ENCODE results near the gene MSRB1. TPM values are rescaled to one million over a fixed set of nuclear protein-coding genes. Genes with fewer than 3 reads are reported as not detected.
A peak's percentile ranks its signal among the peaks of the same experiment; 100 is the strongest.

Gene MSRB1
- total and polyA plus RNA-seq, 2 of the 8 experiments (the other 6 are each of a cell fraction or from before 2014, with no cell fraction given), result 28.2 to 51.4 TPM

- no peak overlapping the region for H2BK5ac ChIP-seq (ENCODE audit: low read depth, low read length)
- no peak overlapping the region for H2BK20ac ChIP-seq (ENCODE audit: low read length)
- no peak overlapping the region for H3K18ac ChIP-seq (ENCODE audit: extremely low read depth, low read length)
- H3K4me2 ChIP-seq (ENCODE audit: insufficient read depth in 1 of 2, low read depth in 2 of 2, low read length in 2 of 2), result peak overlapping the region; percentile 83 to 91
- POLR2A ChIA-PET (ENCODE audit: partially characterized antibody), result interaction anchor here (0.6 to 28.2 kb wide), 11 partner anchors 8 to 381 kb away, joined by 3 to 736 read pairs (median 7); partner anchors contain the start of genes GFER, NDUFB10, NOXO1 and NPW
- no peaks in the 10 kb centered on the region for H3K79me1 ChIP-seq (ENCODE audit: low read depth, low read length)
- H3K23me2 ChIP-seq (ENCODE audit: low read depth, low read length), result peaks cover 22% of the 10 kb centered on the region; the same call in 1 of the 2 replicates
- no peaks in the 10 kb centered on the region for H3K79me2 ChIP-seq (ENCODE audit: control insufficient read depth in 1 of 2, insufficient read depth in 2 of 2, low read length in 2 of 2)
- no peak overlapping the region for H3K14ac ChIP-seq (ENCODE audit: insufficient read length)
- H2AFZ ChIP-seq (ENCODE audit: low read length), result no peak overlapping the region
- H3K27ac ChIP-seq (ENCODE audit: low read depth, low read length), result no peak overlapping the region
- H3K9ac ChIP-seq (replicated peaks in 1 of 4; ENCODE audit: extremely low read depth in 1 of 4, low read depth in 3 of 4, low read length in 3 of 4), result no peak overlapping the region
- TF ChIP-seq USF2 (IDR thresholded peaks at IDR 0.05; ENCODE audit: low read length), result peak; percentile 16; the same call in 1 of the 2 replicates
- TF ChIP-seq CBX5 (IDR thresholded peaks at IDR 0.05; ENCODE audit: low read depth, low read length), result no peak
- peak; percentile 60; the same call in 1 of the 2 replicates for TF ChIP-seq MAX (IDR thresholded peaks at IDR 0.05)
- CTCF ChIA-PET (ENCODE audit: partially characterized antibody), result interaction anchor here (1.4 to 6.8 kb wide), 3 partner anchors 9 to 99 kb away, joined by 3 to 55 read pairs (median 5); partner anchors contain the start of gene NOXO1
- H2BK12ac ChIP-seq (ENCODE audit: low read depth, low read length), result peak overlapping the region; percentile 53; the same call in 1 of the 2 replicates
- peaks cover 4 to 37% (median 24%) of the 10 kb centered on the region in 4 experiments for H3K27me3 ChIP-seq (replicated peaks in 1 of 4; ENCODE audit: control insufficient read depth in 3 of 4, extremely low read depth in 1 of 4, insufficient read depth in 3 of 4, low read length in 3 of 4)
- no peak overlapping the region for H2AK5ac ChIP-seq (ENCODE audit: low read depth, low read length)
- H3K4me3 ChIP-seq (ENCODE audit: extremely low read depth in 1 of 4, insufficient read depth in 2 of 4, low read depth in 3 of 4, low read length in 4 of 4), result peak overlapping the region; percentile 36 to 77 (median 48); a peak in 7 of 8 replicates
- no peak for FAIRE-seq
- H3K4me1 ChIP-seq (replicated peaks in 1 of 4; ENCODE audit: control insufficient read depth in 3 of 4, insufficient read depth in 4 of 4, low read length in 3 of 4), result peaks cover 0 to 24% (median 18%) of the 10 kb centered on the region in 4 experiments; a peak in 6 of 7 replicates
- H2BK120ac ChIP-seq (replicated peaks; ENCODE audit: low read depth, low read length), result no peak overlapping the region
- WGBS, 2 experiments (ENCODE audit: extremely low coverage in 1 of 2, insufficient coverage in 1 of 2, insufficient read length in 1 of 2, insufficient replicate concordance in 2 of 2, low coverage in 1 of 2, low lambda C conversion rate in 2 of 2, missing lambda C conversion rate in 1 of 2), result 31% methylated on average over 13 of the region's 18 CpGs; no CpG with 5 or more reads in 1 of the 2 experiments
- H3K23ac ChIP-seq (ENCODE audit: insufficient read length), result no peak overlapping the region
- H3K36me3 ChIP-seq (ENCODE audit: control insufficient read depth in 2 of 4, insufficient read depth in 4 of 4, low read length in 3 of 4), result peaks cover 2 to 3% (median 2%) of the 10 kb centered on the region in 4 experiments; a peak in 3 of 8 replicates
- no peak overlapping the region for H3K4ac ChIP-seq (replicated peaks; ENCODE audit: insufficient read length, low read depth, low read length)
- no peak overlapping the region; the same call in 1 of the 2 replicates for H4K8ac ChIP-seq (ENCODE audit: extremely low read depth, insufficient read depth, low read length)
- H3K56ac ChIP-seq (replicated peaks; ENCODE audit: insufficient read length, low read depth, low read length), result no peak overlapping the region
- no peak overlapping the region for H4K5ac ChIP-seq (ENCODE audit: insufficient read length, low read depth, low read length)
- peaks cover 7 to 10% of the 10 kb centered on the region in 2 experiments for H4K20me1 ChIP-seq (replicated peaks in 1 of 2; ENCODE audit: control insufficient read depth in 1 of 2, insufficient read depth in 2 of 2, low read length in 2 of 2)
- peak overlapping the region; percentile 11 for H4K91ac ChIP-seq (replicated peaks; ENCODE audit: insufficient read length, low read length)
- DNase-seq (ENCODE audit: low read depth in 1 of 2, low spot score in 2 of 2), result peak in 1 of 2 experiments; percentile 61
- H3K9me3 ChIP-seq (ENCODE audit: insufficient read depth in 2 of 2, low read depth in 1 of 2, low read length in 1 of 2), result no peaks in the 10 kb centered on the region
- no peak overlapping the region for H2BK15ac ChIP-seq (ENCODE audit: low read length)
Observed at GRCh38 chr16:1991135-1991551, 48.1 kb upstream of the MSRB1 start.

Data from H1 (cell line).